PC-9 (cell line): ENCODE results near the gene CWC27. TPM values are rescaled to one million over a fixed set of nuclear protein-coding genes. Genes with fewer than 3 reads are reported as not detected.

Experiments used
- BruUV-seq: library from RNA; stranded (reverse); fragments of 400-500 nt; replicated peaks from 2 replicates; lab custom pipeline; 2021; lab: Mats Ljungman, UMichigan
- CTCF ChIA-PET: fragments of 300-600 bp; sonication (Branson Sonifier 250); formaldehyde crosslinking; loops from one replicate; lab custom pipeline; 2022; ENCODE audit warnings: antibody characterized with exemption; lab: Charles Lee
- POLR2A ChIA-PET: fragments of 300-600 bp; sonication (Branson Sonifier 250); formaldehyde crosslinking; loops from one replicate; lab custom pipeline; 2022; ENCODE audit warnings: antibody characterized with exemption; ENCODE audit not compliant: unreplicated experiment; lab: Charles Lee
- DNase-seq, 2 experiments: peaks; one replicate each; pipeline versions ENCODE4 v3.0.0 to v3.0.0-alpha.2; 2015 to 2022; ENCODE audit warnings: mixed read lengths in 1 of 2
- H2AFZ ChIP-seq: fragments of 200-600 bp; sonication (generic); 2 replicates; pipeline ENCODE4 v1.8.1; 2017; ENCODE audit warnings: antibody characterized with exemption
- H3F3A ChIP-seq: fragments of 200-600 bp; sonication (generic); 2 replicates; pipeline ENCODE4 v1.8.1; 2017; ENCODE audit warnings: antibody characterized with exemption, mild to moderate bottlenecking, low read depth; ENCODE audit not compliant: insufficient read depth
- H3K27ac ChIP-seq: fragments of 200-600 bp; sonication (generic); 2 replicates; pipeline ENCODE4 v1.6.1; 2016; ENCODE audit warnings: mixed run types
- H3K27me3 ChIP-seq: fragments of 200-600 bp; sonication (generic); 2 replicates; pipeline ENCODE4 v1.6.1; 2016; ENCODE audit warnings: low read depth, mixed run types; ENCODE audit not compliant: insufficient read depth
- H3K36me3 ChIP-seq: fragments of 200-600 bp; sonication (generic); 2 replicates; pipeline ENCODE4 v1.6.1; 2016; ENCODE audit warnings: low read depth, mixed run types
- H3K4me1 ChIP-seq: fragments of 200-600 bp; sonication (generic); replicated peaks from 2 replicates; pipeline ENCODE4 v1.6.1; 2016; ENCODE audit warnings: mixed run types; ENCODE audit not compliant: insufficient read depth
- H3K4me2 ChIP-seq: fragments of 200-600 bp; sonication (generic); 2 replicates; pipeline ENCODE4 v1.6.1; 2017; ENCODE audit warnings: mixed run types
- H3K4me3 ChIP-seq: fragments of 200-600 bp; sonication (generic); 2 replicates; pipeline ENCODE4 v1.6.1; 2016; ENCODE audit warnings: mixed run types
- H3K79me2 ChIP-seq: fragments of 200-600 bp; sonication (generic); 2 replicates; pipeline ENCODE4 v1.6.1; 2017; ENCODE audit warnings: low read depth, mixed run types
- H3K9me2 ChIP-seq: fragments of 200-600 bp; sonication (generic); 2 replicates; pipeline ENCODE4 v1.8.1; 2017; ENCODE audit warnings: mild to moderate bottlenecking; ENCODE audit not compliant: insufficient read depth
- H3K9me3 ChIP-seq: fragments of 200-600 bp; sonication (generic); 2 replicates; pipeline ENCODE4 v1.8.1; 2016; ENCODE audit warnings: low read depth; ENCODE audit not compliant: insufficient read depth
- H4K20me1 ChIP-seq: fragments of 200-600 bp; sonication (generic); 2 replicates; pipeline ENCODE4 v1.8.1; 2017; ENCODE audit not compliant: insufficient read depth
- CTCF ChIP-seq: fragments of 200-600 bp; sonication (generic); conservative IDR thresholded peaks from 2 replicates; pipeline ENCODE4 v1.6.1; 2017; ENCODE audit warnings: mixed run types, antibody characterized with exemption, mild to moderate bottlenecking, moderate library complexity
- EZH2 ChIP-seq: fragments of 200-600 bp; sonication (generic); IDR thresholded peaks from 2 replicates; pipeline ENCODE4 v1.8.0; 2017; ENCODE audit warnings: antibody characterized with exemption, low read depth
- intact Hi-C: fragments of 100-400 bp; cut with micrococcal nuclease; formaldehyde crosslinking; loops from one replicate; pipeline ENCODE4 v1.10.0; 2022; ENCODE audit not compliant: unreplicated experiment
- total RNA-seq: library from RNA; stranded (reverse); gene quantifications from 2 replicates; pipeline ENCODE4 v1.2.3, GENCODE V29; 2021

The CWC27 gene
- total RNA-seq, 1 experiment from 2014 or later = 24.1 TPM

GRCh38 chr5:64883912-64884311 is 115.2 kb downstream of the CWC27 start:
- no TSS peak for BruUV-seq
- Histone ChIP-seq H4K20me1 (no peaks in the 10 kb centered on the region), H3F3A (no peaks in the 10 kb centered on the region), H3K27ac (no peak overlapping the region), H3K4me2 (no peak overlapping the region), H2AFZ (no peak overlapping the region), H3K79me2 (no peaks in the 10 kb centered on the region), H3K4me3 (no peak overlapping the region), H3K9me3 (no peaks in the 10 kb centered on the region), H3K27me3 (no peaks in the 10 kb centered on the region), H3K9me2 (no peaks in the 10 kb centered on the region; the same call in 1 of the 2 replicates), H3K4me1 (no peaks in the 10 kb centered on the region), H3K36me3 (no peaks in the 10 kb centered on the region)
- ChIA-PET POLR2A (no interaction called here), CTCF (no interaction called here)
- DNase-seq = no peak
- intact Hi-C loops = no loop called here
- no peak for TF ChIP-seq EZH2
- no peak for TF ChIP-seq CTCF

DNA sequence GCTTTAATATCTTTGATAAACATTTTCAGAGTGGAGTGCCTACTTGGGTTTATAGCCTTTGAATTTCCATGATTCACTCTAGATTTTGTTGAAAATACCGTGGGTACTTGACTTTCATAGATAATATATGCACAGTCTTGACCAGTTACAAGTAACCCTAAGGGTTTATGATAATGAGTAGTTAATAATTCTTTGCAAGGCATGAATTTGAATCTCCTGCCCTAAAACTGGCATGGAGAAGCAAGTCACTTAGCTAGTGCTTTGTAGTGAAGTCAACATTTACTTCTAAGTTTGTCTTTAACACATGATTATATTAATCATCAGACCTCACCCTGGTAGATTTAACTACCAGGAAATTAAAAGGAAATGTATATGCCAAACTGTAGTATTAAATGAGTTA is 115.8 kb downstream of the CWC27 start:
- no TSS peak for BruUV-seq
- H3K79me2 ChIP-seq = no peaks in the 10 kb centered on the region
- intact Hi-C loops = no loop called here

GRCh38 chr5:64887910-64888309 is 119.2 kb downstream of the CWC27 start:
- Histone ChIP-seq H4K20me1 (no peaks in the 10 kb centered on the region), H3K27ac (no peak overlapping the region), H3K27me3 (no peaks in the 10 kb centered on the region), H3K9me2 (no peaks in the 10 kb centered on the region; the same call in 1 of the 2 replicates), H3K4me1 (no peaks in the 10 kb centered on the region), H3K4me3 (no peak overlapping the region), H3K79me2 (no peaks in the 10 kb centered on the region), H3K36me3 (no peaks in the 10 kb centered on the region), H3K9me3 (no peaks in the 10 kb centered on the region), H3K4me2 (no peak overlapping the region), H3F3A (no peaks in the 10 kb centered on the region), H2AFZ (no peak overlapping the region)
- no TSS peak for BruUV-seq
- POLR2A ChIA-PET = no interaction called here
- intact Hi-C loops = no loop called here
- CTCF ChIA-PET = no interaction called here
- DNase-seq = no peak
- no peak for TF ChIP-seq EZH2
- TF ChIP-seq CTCF = no peak

More for the DNA sequence above, 115.8 kb downstream of the CWC27 start:
- Histone ChIP-seq H2AFZ (no peak overlapping the region), H3K36me3 (no peaks in the 10 kb centered on the region), H3K9me2 (no peaks in the 10 kb centered on the region; the same call in 1 of the 2 replicates), H3K9me3 (no peaks in the 10 kb centered on the region), H3K27ac (no peak overlapping the region), H3K4me1 (no peaks in the 10 kb centered on the region), H3K4me3 (no peak overlapping the region), H3F3A (no peaks in the 10 kb centered on the region), H3K27me3 (no peaks in the 10 kb centered on the region), H4K20me1 (no peaks in the 10 kb centered on the region), H3K4me2 (no peak overlapping the region)
- CTCF ChIA-PET = no interaction called here
- TF ChIP-seq CTCF = no peak
- no peak for TF ChIP-seq EZH2
- POLR2A ChIA-PET = no interaction called here
- DNase-seq = no peak
